A549 treated with AZD9567 at 1 μM for 4 hours (cell line): ENCODE data around the gene ATP6V0E1. TPM values are rescaled to one million over a fixed set of nuclear protein-coding genes. Genes with fewer than 3 reads are reported as not detected.

Source experiments
- total RNA-seq: library from RNA; stranded (reverse); fragments of 200-300 nt; extraction: Qiagen RNA extraction; gene quantifications from 5 replicates; pipeline ENCODE4 v1.2.3, GENCODE V29; 2022; ENCODE audit not compliant: insufficient read depth

The ATP6V0E1 gene
- 279 to 398 TPM (median 368 TPM) in 5 replicates for total RNA-seq

GRCh38 chr5:172983542-172984243 lies at the start of gene ATP6V0E1:
Gene ATP6V0E1, plus strand, starts transcription at chr5:172983771. Its CDS starts 90 bp downstream, at chr5:172983861.

GRCh38 chr5:173055983-173056782 lies 72.6 kb downstream of the ATP6V0E1 start, which contains the start of gene CREBRF:
Gene CREBRF, plus strand, starts transcription at chr5:173056352. Its CDS starts 24,424 bp downstream, at chr5:173080776.

Other genes with a start within 250 kb of the ATP6V0E1 start
- 486 to 642 TPM (median 629 TPM) in 5 replicates for gene DUSP1, start 212.6 kb upstream of the ATP6V0E1 start, total RNA-seq
- gene ERGIC1, start 149.5 kb upstream of the ATP6V0E1 start, total RNA-seq: 285 to 322 TPM (median 311 TPM) in 5 replicates
- gene RPL26L1, start 24.3 kb upstream of the ATP6V0E1 start, total RNA-seq: 114 to 124 TPM (median 121 TPM) in 5 replicates
- 2.4 to 4.9 TPM (median 3.1 TPM) in 5 replicates for gene CREBRF, start 72.6 kb downstream of the ATP6V0E1 start, total RNA-seq
- 13.9 to 15.8 TPM (median 14.7 TPM) in 5 replicates for gene BNIP1, start 160.8 kb downstream of the ATP6V0E1 start, total RNA-seq